ENCODE data around the gene TMC6.
"Not testable (repeated sequence)": the region's sequence is repeated elsewhere in the genome, so short reads cannot be mapped to it uniquely, and the experiment has no call there.

The TMC6 gene

DNA sequence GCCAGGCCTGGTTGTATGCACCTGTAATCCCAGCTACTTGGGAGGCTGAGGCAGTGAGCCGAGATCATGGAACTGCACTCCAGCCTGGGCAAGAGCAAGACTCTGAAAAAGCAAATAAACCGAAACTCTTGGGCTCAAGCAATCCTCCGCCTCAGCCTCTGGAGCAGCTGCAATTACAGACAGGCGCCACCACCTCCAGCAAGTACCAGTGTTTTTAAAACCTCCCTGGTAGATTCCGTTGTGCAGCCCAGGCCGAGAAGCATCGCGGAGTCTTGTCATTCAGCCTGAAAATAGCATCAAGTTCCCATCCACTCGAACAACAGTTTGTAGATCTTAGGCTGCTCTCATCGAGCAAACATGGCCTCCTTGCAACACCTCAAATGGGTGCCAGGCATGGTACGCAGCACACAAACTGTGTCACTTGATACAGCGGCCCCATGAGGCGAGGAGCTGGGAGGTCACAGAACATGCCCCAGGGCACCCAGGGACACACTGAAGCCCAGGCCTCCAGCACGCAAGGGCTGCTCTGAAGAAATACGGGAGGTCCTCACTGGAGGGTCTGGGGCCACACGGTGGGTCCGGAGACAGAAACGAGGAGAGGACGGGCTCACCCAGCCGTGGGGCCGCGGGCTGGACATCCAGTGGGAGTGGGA lies 18.1 kb downstream of the TMC6 start:
- DNase-seq = no peak

DNA sequence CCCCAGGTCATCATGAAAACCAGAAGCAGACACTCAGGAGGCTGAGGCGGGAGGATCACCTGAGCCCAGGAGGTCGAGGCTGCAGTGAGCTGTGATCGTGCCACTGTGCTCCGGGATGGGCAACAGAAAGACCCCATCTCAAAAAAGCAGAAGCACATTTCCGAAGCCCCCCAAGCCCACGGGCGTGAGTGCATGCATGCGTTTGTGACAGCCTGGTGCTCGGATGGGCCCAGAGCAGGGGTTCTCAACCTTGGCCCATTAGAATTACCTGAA lies 19.1 kb downstream of the TMC6 start:
- no peak for DNase-seq
- no peak for ATAC-seq

More for the DNA sequence above, 18.1 kb downstream of the TMC6 start:
- ATAC-seq = no peak

DNA sequence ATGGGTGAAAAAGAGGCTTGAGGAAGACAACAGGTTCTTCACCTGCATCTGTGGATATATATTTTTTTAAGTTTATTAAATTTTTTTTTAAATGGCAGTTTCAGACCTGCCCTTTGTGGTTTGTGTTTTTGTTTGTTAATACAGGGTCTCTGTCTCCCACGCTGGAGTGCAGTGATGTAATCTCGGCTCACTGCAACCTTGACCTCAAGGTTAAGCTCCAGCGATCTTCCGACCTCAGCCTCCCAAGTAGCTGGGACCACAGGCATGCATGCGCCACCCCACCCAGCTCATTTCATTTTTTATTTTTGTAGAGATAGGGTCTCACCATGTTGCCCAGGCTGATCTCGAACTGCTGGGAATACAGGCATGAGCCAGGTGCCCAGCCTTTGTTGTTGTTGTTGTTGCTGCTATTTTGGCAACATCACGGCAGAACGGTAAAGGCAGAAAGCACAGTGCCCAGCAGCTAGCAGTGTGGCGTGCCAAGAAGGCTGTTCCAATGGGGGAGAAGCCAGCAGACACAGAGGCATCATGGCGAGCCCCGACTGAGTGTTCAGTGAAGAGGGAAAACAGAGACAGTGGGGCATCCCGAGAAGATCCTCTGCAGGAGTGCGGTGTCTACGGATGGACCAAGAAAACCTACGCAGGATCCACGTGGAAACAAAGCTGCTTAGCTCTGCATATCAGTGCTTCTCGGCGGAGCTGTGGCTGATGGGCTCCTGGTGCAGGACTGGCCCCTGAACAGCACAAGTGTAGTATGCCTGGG lies 19.6 kb downstream of the TMC6 start:
- DNase-seq (no peak), ATAC-seq (no peak)

DNA sequence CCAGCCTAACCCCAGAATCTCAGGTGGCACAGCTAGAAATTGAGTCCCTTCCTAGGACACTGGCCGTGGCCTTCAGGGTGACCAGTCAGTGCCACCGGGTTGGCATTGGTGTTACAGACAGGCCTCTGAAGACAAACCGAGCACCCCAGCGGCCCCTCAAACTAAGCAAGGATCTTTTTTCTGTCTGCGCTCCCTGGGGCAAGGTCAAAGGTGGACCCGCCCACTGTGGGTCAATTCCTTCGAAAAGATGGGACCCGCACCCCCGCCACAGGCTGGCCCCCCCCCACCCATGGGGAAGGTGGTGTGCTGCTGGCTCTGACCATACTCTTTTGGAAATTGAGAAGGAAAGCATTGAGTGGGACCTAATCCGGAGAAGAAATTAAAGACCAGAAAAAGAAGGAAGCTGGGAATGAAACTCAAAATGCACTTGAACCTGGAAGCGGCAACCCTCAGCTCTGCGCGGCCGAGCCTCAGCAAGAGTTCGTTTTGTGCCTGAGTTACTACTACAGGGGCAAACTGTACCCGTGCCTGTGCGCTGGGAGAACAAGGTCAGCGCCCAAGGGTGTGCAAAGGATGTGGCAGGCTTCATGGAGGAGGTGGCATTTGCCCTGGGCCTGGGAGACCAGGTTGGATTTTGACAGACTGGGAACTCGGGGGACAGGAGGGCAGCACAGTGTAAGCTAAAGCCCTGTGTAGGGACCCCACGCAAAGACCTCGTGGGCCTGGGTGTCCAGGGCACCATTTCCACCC lies 20.4 kb downstream of the TMC6 start:
- ATAC-seq = no peak
- DNase-seq = no peak

DNA sequence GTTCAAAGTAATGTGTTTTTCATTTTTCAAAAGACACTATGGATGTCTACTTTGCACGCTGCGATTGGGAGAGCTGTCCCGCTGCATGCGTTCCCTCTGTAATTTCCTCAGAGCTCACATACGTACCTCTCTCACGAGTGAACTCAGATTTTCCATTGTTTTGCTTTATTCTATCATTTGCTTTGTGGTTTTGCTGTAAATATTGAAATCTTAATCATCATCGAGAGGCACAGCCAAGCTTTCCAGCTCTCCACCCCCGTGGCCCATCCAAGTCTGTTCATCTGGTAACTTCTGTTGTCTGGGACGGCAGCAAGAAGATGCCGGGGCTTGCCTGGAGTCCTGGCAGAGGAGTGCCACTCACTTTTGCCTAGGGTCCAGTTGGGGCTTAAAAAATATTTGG lies 21.1 kb downstream of the TMC6 start:
- no peak for DNase-seq
- ATAC-seq = no peak

DNA sequence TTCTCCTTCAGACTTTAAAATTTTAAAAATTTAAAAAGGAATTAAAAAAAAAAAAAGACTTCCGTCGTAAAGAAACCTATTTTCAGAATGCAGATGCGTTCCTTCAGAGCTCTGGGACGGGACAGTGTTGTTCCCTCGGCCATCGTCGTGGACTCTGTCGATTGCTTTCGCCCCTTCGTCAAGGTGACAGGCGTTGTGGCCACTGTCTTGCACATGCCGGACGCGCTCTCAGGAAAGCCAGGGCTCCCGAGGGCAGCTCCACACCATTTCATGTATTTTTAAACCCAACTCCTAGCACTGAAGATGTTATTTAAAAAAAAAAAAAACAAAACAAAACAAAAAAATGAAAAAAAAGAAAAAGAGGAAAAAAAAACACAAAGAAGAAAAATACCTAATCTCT lies 22.3 kb downstream of the TMC6 start:
- ATAC-seq = no peak

DNA sequence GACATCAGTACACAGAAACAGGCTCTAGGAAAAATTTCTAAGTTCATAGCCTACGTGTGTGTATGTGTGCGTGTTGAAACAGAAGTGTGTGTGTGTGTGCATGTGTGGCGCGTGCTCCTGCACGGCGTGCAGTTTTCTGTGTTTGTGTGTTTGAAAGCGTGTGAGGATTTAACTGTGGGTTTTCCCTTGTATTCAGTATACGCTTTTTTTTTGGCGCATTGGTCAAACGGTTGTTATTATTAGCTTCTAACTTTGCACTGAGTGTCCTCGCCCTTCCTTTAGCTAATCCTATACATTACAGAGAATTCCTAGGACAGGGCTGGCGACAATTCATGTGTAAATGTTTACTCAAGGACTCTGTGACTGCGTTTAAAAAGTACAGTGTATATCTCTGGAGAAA lies 23.0 kb downstream of the TMC6 start:
- ATAC-seq (no peak), DNase-seq (no peak)

More for the DNA sequence above, 22.3 kb downstream of the TMC6 start:
- no peak for DNase-seq

DNA sequence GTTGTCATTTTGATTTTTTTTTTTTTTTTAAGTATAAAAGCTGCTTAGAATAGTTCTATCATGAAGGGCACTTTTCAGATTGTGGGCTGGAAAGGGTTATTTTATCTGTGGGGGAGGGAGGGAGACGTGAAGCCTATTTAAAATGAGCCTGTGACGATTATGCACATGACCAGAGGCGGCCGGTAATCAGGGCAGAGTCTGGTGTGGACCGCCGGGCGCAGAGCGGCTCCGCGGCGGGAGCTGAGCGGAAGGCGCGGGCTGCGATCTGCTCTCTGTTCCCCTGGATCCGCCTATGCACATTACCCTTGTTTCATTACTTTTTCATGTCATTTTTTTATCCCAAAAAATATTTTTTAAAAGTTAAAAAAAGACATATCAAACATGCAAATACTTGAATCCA lies 23.5 kb downstream of the TMC6 start:
- ATAC-seq = no peak
- DNase-seq = no peak

DNA sequence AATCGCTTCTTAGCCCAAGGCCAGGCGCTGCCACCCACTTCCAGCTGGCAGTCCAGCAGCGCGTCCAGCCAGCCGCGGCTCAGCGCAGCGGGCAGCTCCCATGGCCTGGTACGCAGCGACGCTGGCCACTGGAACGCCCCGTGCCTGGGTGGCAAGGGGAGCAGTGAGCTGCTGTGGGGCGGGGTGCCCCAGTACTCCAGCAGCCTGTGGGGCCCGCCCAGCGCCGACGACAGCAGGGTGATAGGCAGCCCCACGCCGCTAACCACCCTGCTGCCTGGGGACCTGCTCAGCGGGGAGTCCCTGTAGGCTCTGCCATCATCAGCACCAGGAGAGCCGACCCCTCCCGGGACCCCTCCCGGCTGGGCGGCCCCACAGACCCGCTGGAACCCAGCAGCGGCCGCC lies 24.0 kb downstream of the TMC6 start:
- DNase-seq (no peak), ATAC-seq (peak; percentile 24)

DNA sequence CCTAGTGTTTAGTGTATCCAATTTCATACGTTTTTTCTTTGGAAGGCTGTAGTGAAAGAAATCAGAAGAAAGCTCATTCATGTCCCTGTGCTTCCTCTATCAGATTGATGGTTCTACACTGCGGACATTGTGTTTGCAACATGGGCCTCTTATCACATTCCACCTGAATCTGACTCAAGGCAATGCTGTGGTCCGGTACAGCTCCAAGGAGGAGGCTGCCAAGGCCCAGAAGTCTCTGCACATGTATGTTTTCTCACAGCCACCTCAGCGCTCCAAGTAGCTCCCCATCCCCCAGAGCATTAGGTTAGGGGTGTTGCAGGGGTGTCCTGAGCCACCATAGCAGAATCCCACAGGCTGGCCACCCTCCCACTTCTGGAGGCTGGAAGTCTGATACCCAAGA lies 25.2 kb downstream of the TMC6 start:
- no peak for ATAC-seq
- DNase-seq = no peak

DNA sequence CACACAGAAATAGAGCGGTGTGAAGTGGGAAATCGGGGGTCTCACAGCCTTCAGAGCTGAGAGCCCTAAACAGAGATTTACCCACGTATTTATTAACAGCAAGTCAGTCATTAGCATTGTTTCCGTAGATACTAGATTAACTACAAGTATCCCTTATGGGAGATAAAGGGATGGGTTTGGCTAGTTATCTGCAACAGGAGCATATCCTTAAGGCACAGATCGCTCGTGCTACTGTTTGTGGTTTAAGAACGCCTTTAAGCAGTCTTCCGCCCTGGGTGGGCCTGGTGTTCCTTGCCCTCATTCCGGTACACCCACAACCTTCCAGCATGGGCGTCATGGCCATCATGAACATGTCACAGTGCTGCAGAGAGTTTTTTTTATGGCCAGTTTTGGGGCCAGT lies 27.0 kb downstream of the TMC6 start:
- DNase-seq = no peak
- no peak for ATAC-seq

DNA sequence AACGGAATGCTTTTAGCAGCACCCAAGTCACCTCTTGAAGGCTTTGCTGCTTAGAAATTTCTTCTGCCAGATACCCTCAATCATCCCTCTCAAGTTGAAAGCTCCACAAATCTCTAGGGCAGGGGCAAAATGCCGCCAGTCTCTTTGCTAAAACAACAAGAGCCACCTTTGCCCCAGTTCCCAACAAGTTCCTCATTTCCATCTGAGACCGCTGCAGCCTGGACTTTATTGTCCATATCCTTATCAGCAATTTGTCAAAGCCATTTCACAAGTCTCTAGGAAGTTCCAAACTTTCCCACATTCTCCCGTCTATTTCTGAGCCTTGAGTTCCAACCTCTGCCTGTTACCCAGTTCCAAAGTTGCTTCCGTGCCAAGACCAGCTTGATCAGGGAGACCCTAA lies 27.4 kb downstream of the TMC6 start:
- ATAC-seq = no peak
- DNase-seq = no peak

DNA sequence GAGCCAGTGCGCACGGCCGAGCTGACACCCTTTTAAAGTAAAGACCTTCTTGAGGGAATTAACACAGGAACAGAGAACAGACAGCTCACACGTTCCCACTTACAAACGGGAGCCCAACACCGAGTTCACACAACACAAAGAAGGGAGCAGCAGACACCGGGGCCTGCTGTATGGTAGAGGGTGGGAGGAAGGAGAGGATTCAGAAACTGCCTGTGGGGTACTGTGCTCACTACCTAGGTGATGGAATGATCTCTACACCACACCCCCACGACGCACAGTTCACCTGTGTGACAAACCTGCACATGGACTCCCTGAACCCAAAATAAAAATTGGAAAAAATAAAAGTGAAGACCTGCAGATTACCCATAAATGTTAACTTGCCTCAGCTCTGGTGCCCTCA lies 32.5 kb downstream of the TMC6 start:
- DNase-seq (no peak), ATAC-seq (no peak)

DNA sequence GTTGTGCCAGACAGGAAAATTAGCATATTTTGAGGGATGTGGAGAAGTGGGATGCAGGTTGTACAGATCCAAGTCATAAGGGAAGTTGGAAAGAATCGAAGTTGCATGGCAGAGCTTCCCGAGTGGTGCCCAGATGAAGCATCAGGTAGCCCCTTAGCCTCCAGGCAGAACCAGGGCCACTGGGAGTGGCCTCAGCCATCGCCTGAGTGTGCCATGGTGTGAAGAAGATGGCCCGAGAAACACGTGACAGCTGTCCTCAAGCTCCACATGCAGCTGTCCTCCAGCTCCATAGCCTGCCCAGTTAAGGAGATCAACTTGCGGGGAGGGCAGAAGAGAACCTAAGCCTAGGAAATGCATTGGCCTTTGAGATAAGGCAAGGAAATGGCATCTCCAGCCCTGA lies 33.5 kb downstream of the TMC6 start:
- no peak for ATAC-seq
- no peak for DNase-seq

DNA sequence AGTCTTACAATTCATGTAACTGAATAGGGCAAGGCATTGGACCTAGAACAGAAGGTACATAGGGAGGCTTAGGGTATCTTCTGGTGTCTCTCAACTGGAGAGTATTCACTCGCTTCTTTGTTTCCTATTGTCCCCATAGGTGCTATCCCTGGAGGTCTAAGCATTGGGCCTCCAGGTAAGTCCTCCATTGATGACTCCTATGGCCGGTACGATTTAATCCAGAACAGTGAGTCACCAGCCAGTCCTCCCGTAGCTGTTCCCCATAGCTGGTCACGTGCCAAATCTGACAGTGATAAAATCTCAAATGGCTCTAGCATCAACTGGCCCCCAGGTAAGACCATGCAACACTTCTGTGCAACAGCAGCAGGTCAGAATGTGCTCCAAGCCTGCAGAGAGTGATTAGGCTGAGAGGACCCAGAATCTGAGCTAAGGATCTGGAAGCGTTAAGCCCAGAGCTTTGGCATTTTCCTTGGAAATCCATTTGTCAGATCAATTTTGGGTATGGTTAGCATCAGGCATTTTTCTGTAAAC lies 35.7 kb downstream of the TMC6 start:
- no peak for DNase-seq
- ATAC-seq = no peak

DNA sequence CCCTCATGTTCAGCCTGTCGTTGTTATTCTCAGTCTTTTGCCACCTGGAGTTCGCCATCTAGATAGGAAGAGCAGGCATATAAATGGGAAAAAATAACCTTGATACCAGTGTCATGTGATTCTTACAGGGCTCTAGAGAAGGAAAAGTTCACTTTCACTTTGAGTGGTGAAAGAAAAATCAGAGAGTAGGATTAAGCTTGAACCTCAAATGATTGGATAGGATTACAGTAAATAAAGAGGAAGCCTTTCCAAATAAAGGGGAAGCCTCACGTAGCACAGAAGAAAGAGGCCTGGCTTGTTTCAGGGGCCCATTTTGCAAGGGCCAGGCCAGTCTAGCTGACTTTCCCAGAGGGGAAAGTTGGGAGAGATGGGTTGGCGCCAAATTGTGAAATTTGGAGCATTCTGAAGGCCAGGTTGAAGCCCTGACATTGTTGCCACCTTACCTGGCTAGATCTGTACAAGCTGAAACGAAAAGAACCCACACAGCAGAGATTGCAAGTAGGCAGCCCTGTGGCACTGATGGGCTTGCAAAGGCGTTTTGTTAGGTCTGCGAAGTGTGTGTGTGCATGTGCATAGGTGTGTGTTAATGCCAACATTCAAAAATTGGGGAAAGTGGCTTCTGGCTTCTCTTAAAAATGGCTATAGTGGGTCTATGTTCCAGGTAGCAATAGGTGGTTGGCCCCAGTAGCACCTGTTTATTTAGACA lies 38.8 kb downstream of the TMC6 start:
- ATAC-seq (no peak), DNase-seq (no peak)

DNA sequence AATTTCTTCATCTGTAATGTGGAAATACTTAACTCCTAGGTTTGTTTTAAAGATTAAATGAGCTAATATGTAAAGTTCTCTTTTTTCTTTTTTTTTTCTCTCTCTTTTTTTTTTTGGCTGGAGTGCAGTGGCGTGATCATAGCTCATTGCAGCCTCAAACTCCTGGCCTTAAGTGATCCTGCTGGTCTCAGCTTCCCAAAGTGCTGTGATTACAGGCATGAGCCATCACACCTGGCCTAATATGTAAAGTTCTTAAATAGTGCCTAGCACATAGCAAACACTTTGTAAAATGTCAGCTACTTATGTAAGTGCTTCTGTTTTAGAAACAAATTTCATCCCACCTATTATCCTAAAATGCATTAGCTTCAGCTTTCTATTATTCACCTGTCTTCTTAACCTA lies 40.0 kb downstream of the TMC6 start:
- no peak for DNase-seq
- ATAC-seq = no peak

DNA sequence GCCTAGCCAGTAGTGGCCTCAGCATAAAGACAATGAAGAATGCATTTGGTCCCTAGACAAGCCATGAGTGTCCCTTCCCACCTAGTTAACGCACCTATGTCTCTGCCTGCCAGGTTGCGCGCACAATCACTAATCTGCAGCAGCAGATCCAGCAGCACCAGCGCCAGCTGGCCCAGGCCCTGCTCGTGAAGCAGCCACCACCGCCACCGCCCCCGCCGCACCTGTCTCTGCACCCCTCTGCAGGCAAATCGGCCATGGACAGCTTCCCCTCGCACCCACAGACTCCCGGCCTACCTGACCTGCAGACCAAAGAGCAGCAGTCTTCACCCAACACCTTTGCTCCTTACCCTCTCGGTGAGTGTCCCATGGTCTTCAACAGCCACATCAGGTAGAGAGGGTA lies 41.8 kb downstream of the TMC6 start:
- DNase-seq = no peak
- no peak for ATAC-seq

DNA sequence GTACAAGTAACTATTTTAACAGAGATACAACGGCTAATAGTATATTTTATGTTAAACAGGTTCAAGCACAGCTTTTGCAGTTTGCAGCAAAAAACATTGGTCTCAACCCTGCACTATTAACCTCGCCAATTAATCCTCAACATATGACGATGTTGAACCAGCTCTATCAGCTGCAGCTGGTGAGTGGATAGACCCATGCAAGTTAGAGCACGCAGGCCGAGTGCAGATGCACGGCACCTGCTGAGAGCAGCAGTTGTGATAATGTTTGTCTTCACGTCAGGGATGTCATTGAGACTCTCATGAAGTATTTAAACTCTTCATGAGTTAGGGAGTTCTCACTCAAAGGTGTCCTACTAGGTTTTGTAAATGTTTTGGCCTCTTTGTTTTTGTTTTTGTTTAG lies 45.6 kb downstream of the TMC6 start:
- DNase-seq (no peak), ATAC-seq (no peak)

DNA sequence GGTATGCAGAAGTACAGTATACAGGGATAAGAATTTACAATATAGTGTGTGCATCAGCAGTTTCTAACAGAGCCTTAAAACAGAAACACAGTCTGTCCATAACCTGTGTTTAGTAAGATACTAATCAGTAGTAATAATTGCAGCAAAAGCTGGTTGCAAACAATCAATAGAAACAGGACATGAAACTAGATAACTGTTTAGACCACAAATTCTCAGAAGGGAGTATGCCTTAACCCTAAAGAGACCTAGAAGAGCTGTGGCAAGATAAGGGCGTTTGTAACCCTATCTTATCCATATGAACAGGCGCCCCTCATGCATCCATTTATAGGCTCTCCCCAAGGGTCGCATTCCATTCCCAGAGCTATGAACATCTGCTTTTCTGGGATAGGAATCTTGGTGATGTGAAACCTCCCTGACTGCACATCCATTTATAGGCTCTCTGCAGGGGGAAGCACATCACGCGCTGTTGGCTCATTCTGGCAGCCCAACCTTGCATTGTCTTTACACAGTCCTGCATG lies 46.1 kb downstream of the TMC6 start:
- ATAC-seq, DNase-seq: not testable (repeated sequence)

DNA sequence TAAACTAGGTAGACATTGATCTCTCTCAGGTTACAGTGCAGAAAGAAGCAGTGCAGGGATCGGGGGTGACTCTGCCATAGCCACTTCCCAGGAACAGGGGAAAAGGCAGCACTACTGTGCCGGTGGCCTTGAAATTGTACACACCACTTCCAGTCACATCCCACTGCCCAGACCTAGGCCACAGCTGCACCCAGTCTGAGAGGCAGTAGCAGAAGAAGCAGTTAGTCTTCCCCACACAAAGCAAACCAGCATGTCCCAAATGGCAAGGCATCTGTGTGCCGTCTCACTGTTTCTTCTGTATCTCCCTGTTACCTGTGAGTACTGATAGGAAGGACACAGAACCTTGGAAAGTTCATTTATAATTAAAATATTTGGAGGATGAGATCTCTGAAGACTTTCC lies 47.0 kb downstream of the TMC6 start:
- ATAC-seq = no peak

DNA sequence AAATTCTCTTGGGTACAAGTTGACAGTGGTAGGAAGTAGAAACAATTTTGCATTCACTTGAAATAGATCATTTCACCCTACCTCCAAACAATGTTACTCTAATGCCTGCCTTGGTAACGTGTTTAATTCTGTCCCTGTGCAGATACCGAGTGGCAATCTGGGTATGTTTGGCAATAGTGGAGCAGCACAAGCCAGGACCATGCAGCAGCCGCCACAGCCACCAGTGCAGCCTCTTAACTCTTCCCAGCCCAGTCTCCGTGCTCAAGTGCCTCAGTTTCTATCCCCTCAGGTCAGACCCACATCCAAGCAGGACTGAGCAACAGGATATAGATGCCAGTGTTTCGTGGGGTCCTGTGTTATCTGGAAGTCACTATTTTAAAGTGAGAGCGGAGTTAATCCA lies 49.3 kb downstream of the TMC6 start:
- no peak for DNase-seq
- ATAC-seq = no peak

More for the DNA sequence above, 47.0 kb downstream of the TMC6 start:
- no peak for DNase-seq

DNA sequence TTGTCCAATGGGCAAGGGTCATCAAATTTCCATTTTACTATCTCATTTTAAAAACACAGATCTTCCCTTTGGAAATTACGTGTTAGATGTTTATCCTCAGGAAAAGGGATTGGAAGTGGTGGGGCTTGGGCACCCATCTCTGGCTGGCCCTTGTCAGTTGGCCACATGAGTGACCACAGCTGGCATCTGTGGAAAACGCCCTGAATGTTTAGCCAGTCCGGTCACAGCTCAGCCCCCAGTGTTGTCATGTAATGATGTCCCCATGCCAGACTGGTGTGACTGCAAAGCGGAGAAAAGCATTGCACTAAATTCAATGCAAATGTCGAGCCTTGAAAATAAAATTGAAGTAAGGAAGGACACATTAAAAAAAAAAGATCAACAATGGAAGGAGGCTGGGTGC lies 53.0 kb downstream of the TMC6 start:
- ATAC-seq = no peak
- DNase-seq = no peak
